K562 (cell line): Measurements from ENCODE around the gene TNFAIP8L1.

ENCODE experiments used
- CEBPG ChIP-seq, 3 experiments: fragments of 200-800 bp in 1 of 3; sonication (Bioruptor generic) in 1 of 3; sonication (generic) in 1 of 3; formaldehyde crosslinking in 1 of 3; IDR thresholded peaks in 2 of 3; conservative IDR thresholded peaks in 1 of 3; 2 replicates each; pipeline versions ENCODE4 v1.6.1 to v1.8.0; 2016 to 2022; ENCODE audit warnings: missing compliant biosample characterization in 2 of 3, missing genetic modification characterization in 2 of 3, mild to moderate bottlenecking in 1 of 3, missing genetic modification reagents in 1 of 3
- HDAC2 ChIP-seq: fragments of 450-650 bp; IDR thresholded peaks from 2 replicates; pipeline ENCODE4 v1.6.1; 2016; ENCODE audit warnings: mild to moderate bottlenecking
- MYC ChIP-seq, 2 experiments: fragments of 250-450 bp in 1 of 2; sonication (Bioruptor Pico) in 1 of 2; IDR thresholded peaks; 2 replicates each; pipeline versions ENCODE4 v1.5.1 to v1.6.1; 2012 to 2021; ENCODE audit warnings: low read depth in 2 of 2, borderline replicate concordance in 1 of 2, improper control_type of control experiment in 1 of 2, low read length in 1 of 2, mild to moderate bottlenecking in 1 of 2, moderate library complexity in 1 of 2
- NR2C2 ChIP-seq, 2 experiments: fragments of 200-800 bp in 1 of 2; sonication (Bioruptor generic) in 1 of 2; sonication (generic) in 1 of 2; formaldehyde crosslinking in 1 of 2; IDR thresholded peaks; 2 replicates each; pipeline versions ENCODE4 v1.6.1 to v1.8.0; 2016 to 2022; ENCODE audit warnings: mild to moderate bottlenecking in 1 of 2, missing compliant biosample characterization in 1 of 2, missing genetic modification characterization in 1 of 2, missing genetic modification reagents in 1 of 2
- POLR2A ChIP-seq: fragments of 450-650 bp; conservative IDR thresholded peaks from 2 replicates; pipeline ENCODE4 v1.6.1; 2016
- SIX5 ChIP-seq, 2 experiments: IDR thresholded peaks; 2 replicates each; pipeline ENCODE4 v1.6.1; 2011; ENCODE audit warnings: low read length in 2 of 2, borderline replicate concordance in 1 of 2, low read depth in 1 of 2, mild to moderate bottlenecking in 1 of 2, moderate library complexity in 1 of 2; ENCODE audit not compliant: insufficient read depth in 1 of 2
- SLC30A9 ChIP-seq: fragments of 250-450 bp; sonication (Bioruptor Pico); IDR thresholded peaks from 2 replicates; pipeline ENCODE4 v1.8.0; 2022; ENCODE audit warnings: mild to moderate bottlenecking, moderate library complexity
- YY1 ChIP-seq, 3 experiments: IDR thresholded peaks; 2 replicates each; pipeline ENCODE4 v1.6.1; 2011; ENCODE audit warnings: low read length in 2 of 3, mild to moderate bottlenecking in 2 of 3, moderate library complexity in 2 of 3, borderline replicate concordance in 1 of 3, control low read depth in 1 of 3, low read depth in 1 of 3; ENCODE audit not compliant: insufficient read depth in 3 of 3, insufficient replicate concordance in 2 of 3, control insufficient read depth in 1 of 3, insufficient read length in 1 of 3; ENCODE audit errors: extremely low read depth in 1 of 3
- ZNF277 ChIP-seq: fragments of 250-450 bp; sonication (Bioruptor Pico); IDR thresholded peaks from 2 replicates; pipeline ENCODE4 v1.8.0; 2022; ENCODE audit warnings: inconsistent platforms, mild to moderate bottlenecking, moderate library complexity, borderline replicate concordance
- ZNF518B ChIP-seq: fragments of 250-450 bp; sonication (Bioruptor Pico); IDR thresholded peaks from 2 replicates; pipeline ENCODE4 v1.5.0; 2021; ENCODE audit warnings: mild to moderate bottlenecking, moderate library complexity
- ZSCAN29 ChIP-seq: fragments of 450-650 bp; IDR thresholded peaks from 2 replicates; pipeline ENCODE4 v1.6.1; 2017

- TF ChIP-seq MYC (IDR thresholded peaks at IDR 0.05; ENCODE audit: low read depth, low read length) = no peak
- TF ChIP-seq MYC (CRISPR knock-in tag; IDR thresholded peaks at IDR 0.05; ENCODE audit: borderline replicate concordance, low read depth) = no peak
- TF ChIP-seq ZNF277 = no peak
- no peak for TF ChIP-seq NR2C2 (CRISPR knock-in tag; IDR thresholded peaks at IDR 0.05)
- TF ChIP-seq NR2C2 (tag; IDR thresholded peaks at IDR 0.05) = no peak
- TF ChIP-seq ZNF518B = no peak
- TF ChIP-seq SIX5 (IDR thresholded peaks at IDR 0.05; ENCODE audit: borderline replicate concordance in 1 of 2, insufficient read depth in 1 of 2, low read depth in 1 of 2, low read length in 2 of 2) = no peak
- TF ChIP-seq CEBPG (CRISPR knock-in tag; IDR thresholded peaks at IDR 0.05) = no peak
- TF ChIP-seq CEBPG (tag; conservative IDR thresholded peaks at IDR 0.05 in 1 of 2, IDR thresholded peaks at IDR 0.05 in 1 of 2) = no peak
- TF ChIP-seq POLR2A = no peak
- TF ChIP-seq SLC30A9 = no peak
- no peak for TF ChIP-seq ZSCAN29
- no peak for TF ChIP-seq HDAC2
- TF ChIP-seq YY1 (IDR thresholded peaks at IDR 0.05; ENCODE audit: borderline replicate concordance in 1 of 3, control insufficient read depth in 1 of 3, extremely low read depth in 1 of 3, insufficient read depth in 3 of 3, insufficient read length in 1 of 3, insufficient replicate concordance in 2 of 3, low read depth in 1 of 3, low read length in 2 of 3) = no peak
These were observed 34.4 kb upstream of the TNFAIP8L1 start for GRCh38 chr19:4604912-4605311.
